Measurements from ENCODE around the gene FBXW8.

FBXW8 gene

DNA sequence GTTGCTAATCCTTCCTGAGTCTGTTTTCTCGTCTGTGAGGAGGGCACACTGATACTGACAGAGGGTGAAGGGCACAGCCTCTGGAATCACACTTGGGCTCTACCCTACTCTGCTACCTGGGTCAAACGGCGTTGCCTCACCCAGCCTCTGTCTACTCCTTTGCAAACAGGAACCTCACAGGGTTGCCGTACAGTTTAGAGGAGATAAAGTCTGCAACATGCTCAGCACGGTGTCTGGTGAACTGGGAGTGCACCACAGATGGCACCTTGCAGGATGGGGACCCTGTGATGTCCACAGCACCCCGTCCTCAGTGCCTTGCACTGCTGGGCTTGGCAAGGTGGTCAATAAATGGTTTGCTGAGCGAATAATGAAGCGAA, 150.2 kb downstream of the FBXW8 start:
- no peak for DNase-seq

DNA sequence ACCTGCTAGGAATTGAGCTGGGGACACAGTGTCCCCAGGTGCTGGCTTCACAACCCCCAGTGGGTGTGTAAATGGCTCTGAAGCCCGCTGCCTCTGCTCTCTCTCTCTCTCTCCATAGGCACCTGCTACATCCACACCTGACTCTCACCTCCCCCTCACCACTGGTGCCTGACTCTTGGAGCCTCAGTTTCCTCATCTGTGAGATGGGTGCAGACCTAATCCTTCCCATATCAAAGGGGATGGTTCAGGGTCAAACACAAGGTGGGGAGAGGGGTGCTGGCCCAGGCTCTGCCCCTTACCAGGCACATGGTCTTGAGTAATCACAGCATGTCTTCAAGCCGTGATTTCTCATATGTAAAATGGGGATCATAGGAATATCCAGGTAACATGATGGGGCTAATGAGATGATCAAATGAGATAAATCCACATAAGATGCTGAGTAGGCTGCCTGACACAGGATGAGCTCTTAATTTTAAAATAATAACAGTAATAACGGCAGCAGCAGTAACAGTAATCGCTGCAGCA, 150.9 kb downstream of the FBXW8 start:
- DNase-seq: no peak

DNA sequence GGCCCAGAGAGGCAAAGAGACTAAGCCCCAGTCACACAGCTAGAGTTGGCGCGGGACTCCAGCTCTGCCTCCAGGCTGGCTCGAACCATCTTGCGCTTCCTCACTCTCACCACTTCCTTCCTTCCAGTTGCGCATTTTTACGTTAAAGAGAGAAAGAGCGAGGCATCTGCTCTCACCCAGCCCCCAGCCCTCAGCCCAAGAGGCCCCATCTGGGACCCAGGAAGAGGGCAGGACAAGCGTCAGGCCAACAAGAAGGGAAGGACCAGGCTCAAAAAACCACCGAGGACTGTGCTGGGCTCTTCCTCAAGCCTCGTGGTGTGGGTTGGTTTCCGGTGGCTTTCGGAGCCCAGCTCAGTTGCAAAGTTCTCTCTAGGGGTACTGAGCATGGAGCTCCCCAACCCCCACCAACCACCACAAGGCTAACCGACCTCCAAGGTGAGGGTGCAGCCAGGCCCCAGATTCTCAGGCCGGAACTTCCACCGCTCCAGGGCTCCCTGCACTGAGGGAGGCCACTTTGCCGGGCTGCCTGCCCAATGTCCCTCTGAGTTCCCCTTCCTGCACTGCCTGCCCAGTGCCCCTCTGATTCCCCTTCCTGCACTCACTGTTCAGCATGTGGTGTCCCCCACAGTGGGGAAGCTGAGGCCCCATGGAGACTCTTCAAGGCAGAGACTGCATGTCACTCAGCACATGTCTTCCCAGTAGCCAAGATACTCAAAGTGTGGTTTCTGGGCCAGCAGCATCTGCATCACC, 152.6 kb downstream of the FBXW8 start:
- no peak for DNase-seq

DNA sequence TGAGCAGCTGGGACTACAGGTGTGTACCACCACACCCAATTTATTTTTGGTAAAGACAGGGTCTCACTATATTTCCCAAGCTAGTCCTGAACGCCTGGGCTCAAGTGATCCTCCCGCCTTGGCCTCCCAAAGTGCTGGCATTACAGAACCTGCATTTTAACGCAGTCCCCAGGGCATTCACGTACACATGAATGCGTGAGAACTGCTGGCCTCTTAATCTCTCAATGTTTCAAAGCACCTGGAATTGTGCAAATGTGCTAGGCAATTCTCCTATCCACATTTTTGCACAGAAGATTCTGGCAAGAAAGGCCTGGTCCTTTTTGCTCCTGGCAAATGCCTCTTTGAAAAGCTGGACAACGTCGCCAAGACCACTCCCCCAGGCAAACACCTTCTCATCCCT, 153.3 kb downstream of the FBXW8 start:
- DNase-seq: no peak

DNA sequence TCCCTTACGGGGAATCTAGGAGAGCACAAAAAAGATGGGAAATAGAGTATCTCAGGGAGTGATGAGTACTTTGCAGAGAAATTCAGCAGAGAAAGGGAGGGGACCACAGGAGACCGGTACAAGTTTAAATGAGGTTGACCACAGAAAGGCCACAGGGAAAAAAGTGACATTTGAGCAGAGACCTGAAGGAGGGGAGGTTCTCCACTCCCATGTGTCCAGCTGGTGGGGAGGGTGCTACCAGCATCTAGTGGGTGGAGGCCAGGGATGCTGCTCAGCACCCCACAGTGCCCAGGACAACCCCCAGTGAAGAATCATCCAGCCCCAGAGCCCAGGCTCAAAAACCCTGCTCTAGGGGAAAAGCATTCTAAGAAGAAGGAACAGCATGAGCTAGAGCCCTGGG, 153.8 kb downstream of the FBXW8 start:
- no peak for DNase-seq

DNA sequence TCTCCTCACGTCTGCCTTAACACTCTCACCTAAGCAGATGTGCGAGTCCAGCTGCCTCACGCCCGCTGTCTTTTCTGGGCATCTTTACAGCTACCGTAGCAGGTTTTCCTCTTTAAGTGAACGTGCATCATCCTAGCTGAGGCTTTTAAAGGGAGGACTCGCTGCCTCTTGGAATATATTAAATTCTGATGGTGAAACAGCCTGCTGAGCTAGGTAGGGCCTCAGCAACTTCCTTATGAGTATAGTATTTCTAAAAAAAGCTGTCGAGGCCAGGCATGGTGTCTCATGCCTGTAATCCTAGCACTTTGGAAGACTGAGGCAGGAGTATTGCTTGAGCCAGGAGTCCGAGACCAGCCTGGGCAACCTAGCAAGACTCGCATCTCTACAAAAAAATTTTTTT, 156.3 kb downstream of the FBXW8 start:
- DNase-seq: no peak

DNA sequence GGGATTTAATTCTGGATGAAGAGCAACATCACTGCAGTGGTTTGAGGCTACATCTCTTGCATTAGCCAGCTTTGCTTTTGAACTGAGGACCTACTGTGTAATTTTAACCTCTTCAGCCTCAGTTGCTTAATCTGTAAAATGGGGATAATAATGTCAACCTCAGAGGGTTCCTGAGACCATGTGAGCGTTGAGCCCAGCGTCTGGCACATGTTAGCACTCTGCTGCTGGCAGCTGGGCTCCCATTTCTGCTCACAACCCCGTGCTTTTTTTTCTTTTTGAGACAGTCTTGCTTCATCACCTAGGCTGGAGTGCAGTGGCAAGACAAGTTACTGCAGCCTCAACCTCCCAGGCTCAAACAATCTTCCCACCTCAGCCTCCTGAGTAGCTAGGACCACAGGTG, 156.9 kb downstream of the FBXW8 start:
- DNase-seq: no peak

DNA sequence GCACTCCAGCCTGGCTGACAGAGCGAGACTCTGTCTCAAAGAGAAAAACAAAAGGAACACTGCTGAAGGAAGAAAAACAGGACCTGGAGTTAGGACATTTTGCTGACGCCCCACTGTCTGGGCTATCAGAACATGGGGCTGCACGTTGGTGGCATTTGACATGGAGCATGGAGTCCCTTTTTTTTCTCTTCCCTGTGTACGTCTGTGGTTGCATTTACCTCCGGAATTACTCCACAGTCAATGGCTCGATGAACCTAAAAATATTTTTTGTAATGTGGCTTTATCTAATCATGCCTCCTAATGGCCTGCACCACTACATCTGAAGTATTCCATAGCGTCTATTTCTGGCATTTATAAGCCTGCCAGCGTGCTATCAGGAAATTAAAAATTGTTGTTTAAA, 157.7 kb downstream of the FBXW8 start:
- no peak for DNase-seq

DNA sequence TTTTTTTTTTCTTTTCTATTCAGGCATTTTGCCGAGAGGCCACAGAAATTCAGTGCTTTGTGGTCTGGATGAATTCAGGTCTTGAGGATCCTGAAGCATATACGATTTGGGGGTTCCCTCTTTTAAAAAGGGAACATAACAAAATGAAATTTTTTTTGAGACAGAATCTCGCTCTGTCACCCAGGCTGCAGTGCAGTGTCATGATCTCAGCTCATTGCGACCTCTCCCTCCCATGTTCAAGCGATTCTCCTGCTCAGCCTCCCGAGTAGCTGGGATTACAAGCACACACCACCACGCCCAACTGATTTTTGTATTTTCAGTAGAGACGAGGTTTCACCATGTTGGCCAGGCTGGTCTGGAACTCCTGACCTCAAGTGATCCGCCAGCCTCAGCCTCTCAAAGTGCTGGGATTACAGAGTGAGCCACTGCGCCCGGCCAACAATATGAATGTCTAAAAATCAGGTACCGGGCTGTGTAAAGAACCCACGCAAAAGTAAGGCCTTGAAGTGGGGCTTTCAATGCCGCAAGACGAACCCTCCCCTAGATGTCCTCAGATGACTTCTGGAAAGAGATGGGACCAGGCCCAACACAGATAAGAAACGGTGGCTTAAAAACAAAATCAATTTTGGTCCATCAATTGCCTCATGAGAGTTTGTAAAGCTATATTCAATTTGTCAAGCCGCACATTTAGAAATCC, 158.5 kb downstream of the FBXW8 start:
- DNase-seq: no peak

DNA sequence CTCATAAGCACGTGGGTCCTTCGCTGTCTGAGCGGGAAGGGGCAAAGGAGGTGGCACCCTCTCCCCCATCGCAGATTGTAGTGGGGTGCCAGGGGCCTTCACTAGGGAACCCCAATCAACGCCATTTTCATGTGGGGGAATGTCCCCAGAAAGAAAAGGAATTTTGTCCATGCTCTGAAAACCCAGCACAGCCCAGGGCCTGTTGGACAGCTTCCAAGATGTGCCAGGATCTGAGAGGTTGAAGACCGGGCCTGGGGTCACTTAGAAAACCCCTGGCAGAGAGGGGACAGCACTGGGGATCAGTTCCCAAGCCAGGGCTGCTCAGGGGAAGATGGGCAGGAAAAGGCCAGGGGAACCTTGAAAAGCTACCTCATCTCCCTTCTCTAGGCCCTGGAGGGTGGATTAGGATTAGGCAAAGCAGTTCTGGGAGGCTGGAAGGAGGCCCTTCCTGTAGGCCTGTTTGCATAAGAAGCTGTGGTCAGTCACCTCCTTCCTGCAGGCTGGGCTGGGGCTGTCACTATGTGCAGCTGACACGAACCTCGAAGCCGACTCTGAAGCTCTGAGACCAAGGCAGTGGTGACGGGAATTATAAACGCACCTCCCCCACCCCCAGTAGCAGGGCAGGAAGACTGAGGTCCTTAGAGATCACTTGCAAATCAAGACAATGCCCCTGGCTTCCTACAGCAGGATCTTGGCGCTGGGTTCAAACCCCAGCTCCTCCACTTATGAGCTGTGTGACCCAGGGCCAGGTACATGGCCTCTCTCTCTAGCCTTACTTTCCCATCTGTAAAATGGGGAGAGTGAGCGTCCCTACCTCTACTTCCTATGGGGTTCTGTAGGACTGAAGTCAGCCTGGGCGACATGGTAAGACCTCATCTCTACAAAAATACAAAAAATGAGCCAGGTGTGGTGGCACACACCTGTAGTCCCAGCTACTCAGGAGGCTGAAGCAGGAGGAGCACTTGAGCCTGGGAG, 159.5 kb downstream of the FBXW8 start:
- no peak for DNase-seq

DNA sequence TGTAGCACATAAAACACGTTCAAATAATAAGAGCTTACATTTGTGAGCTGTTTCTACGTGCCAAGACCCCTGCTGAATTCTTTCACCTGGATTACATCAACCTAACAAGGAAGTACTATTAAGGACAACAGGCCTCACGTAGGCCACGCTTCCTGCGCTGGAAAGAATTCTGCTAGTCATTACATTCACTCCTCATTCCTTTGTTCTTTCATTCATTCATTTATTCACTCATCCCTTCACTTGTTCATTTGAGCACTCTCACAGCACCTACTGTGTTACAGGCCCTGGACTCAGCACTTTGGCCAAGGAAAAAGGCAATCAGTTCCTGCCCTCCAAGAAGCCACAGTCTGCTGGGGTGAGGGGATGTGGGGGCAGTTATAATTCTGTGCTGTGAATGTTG, 160.3 kb downstream of the FBXW8 start:
- DNase-seq: no peak

DNA sequence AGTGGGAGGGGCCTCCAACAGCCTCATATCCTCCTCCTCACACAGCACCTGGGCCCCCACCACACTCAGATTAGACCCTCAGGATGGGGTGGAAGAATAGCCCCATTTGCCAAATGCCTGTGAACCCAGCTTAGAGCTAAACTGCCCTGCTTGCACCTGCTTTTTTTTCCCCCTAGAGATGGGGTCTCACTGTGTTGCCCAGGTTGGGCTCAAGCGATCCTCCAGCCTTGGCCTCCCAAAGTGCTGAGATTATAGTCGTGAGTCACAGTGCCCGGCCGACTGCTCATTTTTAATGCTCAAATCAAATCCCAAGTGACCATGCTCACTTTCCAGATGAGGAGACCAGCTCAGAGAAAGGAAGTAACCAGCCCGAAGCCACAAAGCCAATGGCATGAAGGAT, 161.4 kb downstream of the FBXW8 start:
- DNase-seq: no peak

DNA sequence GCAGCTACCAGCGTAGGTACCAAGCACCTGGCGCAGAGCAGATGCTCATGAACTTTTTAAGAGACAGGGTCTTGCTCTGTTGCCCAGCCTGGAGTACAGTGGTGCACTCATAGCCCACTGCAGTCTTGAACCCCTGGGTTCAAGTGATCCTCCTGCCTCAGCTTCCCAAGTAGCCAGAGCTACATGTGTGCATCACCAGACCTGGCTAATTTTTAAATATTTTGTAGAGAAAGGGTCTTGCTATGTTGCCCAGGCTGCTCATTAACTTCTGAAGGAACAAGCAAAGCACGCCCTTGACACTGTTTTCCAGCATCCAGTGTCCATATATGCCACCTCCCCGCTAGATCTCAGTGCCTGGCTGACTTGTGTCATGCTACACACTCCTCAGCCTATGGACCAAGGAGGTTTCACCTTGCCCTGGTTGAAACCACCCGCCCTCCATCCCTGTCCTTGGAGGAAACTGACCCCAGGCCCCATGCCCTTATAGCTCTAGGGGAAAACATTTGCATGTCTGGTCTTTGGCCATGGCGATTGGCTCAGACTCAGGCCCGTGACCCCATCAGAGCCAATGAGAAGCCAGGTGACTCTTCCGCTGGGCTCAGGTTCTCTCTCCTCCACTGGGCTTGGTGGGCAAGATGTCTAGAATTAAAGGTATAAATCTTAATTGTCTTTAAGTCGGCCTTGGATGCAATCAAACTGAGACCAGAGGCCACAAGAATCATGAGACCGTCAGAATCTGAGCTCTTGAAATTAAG, 162.2 kb downstream of the FBXW8 start:
- DNase-seq: no peak

DNA sequence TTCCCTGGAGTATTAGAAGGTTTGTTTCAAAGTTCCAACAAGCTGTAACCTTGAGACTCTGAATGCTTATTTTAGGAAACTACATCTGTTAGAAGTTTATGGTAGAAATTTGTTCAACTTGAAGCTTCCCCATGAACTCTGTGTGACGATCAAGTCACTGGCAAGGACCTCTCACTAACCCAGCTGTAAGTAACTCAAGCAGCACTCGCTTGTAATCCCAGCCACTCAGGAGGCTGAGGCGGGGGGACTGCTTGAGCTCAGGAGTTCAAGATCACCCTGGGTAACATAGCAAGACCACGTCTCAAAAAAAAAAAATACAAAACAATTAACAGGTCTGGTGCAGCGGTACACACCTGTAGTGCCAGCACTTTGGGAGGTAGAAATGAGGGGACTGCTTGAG, 162.9 kb downstream of the FBXW8 start:
- no peak for DNase-seq

DNA sequence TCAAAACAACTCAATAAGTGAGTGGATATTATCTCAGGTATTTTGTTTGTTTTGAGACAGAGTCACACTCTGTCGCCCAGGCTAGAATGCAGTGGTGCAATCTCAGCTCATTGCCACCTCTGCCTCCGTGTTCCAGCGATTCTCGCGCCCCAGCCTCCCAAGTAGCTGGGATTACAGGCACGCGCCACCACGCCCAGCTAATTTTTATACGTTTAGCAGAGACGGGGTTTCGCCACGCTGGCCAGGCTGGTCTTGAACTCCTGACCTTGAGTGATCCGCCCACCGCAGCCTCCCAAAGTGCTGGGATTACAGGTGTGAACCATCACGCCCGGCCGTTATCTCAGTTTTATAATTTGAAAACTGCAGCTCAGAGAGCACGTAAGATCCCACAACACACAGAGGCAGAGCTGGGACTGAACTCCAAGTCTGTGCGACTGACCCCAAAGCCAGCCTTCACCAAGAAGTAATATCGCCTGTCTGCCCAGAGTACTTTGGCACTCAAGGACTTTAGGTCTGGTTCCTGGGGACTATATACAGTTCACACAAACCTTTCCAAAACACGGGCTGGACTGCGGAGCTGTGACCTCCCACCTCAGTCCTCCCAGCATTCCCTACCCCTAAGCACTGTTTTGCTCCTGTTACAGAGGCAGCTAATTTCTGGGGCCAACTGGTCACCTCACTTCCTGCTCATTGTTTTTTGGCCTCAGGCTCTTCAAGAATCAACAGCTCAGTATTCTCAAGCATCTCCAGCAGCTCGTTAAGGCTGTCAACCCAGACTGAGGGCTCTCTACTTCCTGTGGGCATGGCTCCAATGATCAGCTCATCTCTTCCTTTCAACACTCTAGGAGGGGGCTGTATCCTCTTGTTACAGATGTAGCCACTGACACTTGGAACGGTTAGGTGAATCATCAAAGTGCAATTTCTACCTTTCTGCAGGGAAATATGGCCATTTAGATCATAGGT, 165.9 kb downstream of the FBXW8 start:
- no peak for DNase-seq

DNA sequence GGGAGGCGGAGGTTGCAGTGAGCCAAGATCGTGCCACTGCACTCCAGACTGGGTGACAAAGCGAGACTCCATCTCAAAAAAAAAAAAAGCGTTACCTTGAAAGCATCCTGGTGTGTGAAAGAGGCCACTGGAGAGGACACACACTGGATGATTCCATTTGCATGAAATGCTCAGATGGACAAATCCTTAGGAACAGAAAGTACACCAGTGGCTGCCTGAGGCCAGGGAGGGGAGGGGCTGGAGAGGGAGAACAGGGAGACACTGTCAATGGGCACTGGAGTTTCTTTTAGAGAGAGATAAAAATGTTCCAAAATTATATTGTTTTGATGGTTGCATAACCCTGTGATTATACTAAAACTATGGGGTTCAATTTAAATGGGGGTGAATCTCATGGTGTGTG, 168.7 kb downstream of the FBXW8 start:
- no peak for DNase-seq

DNA sequence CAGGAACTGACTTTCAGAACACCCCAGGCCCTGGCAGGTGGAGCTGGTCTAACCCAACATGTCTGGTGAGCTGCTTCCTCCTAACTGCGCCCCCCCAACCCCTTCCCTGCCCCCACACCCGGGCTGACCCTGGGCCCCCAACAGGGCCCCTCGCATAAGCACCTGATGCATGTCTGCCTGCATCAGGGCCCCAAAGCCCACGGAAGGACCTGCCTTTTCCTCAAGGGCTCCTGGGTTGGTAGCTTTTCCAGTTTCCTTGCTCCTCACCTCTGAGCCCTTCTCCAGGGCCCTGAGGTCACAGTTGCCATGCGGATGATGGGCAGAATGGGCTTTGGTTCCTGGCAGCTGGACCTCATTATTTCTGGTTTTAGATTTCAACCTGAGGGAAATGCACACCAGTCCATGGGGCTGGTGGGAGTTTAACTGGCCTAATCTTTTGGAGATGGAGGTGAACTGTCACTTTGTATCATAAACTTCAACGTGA, 170.0 kb downstream of the FBXW8 start:
- no peak for DNase-seq
